ENCODE data around the gene HSBP1.

Gene HSBP1

GRCh38 chr16:83807710-83808572 is at the start of gene HSBP1:
Gene HSBP1 (plus strand): TSS chr16:83807978. CDS start chr16:83808077, 99 bp downstream.
- peak; percentile 81 for DNase-seq

GRCh38 chr16:83762141-83762991 is 45.4 kb upstream of the HSBP1 start:
- DNase-seq: no peak

- DNase-seq: no peak
Observed at GRCh38 chr16:83762992-83763358, 44.8 kb upstream of the HSBP1 start.

- DNase-seq: no peak
Observed at GRCh38 chr16:83768986-83769385, 38.8 kb upstream of the HSBP1 start.

- DNase-seq: no peak
Observed at GRCh38 chr16:83769397-83770008, 38.3 kb upstream of the HSBP1 start.

- no peak for DNase-seq
Observed at GRCh38 chr16:83771306-83771942, 36.4 kb upstream of the HSBP1 start.

- DNase-seq: no peak
Observed at GRCh38 chr16:83772806-83773205, 35.0 kb upstream of the HSBP1 start.

- DNase-seq: no peak
Observed at GRCh38 chr16:83774066-83774465, 33.7 kb upstream of the HSBP1 start.

- no peak for DNase-seq
Observed at GRCh38 chr16:83776944-83777343, 30.8 kb upstream of the HSBP1 start.

- no peak for DNase-seq
Observed at GRCh38 chr16:83779886-83780285, 27.9 kb upstream of the HSBP1 start.

- DNase-seq: no peak
Observed at GRCh38 chr16:83785455-83785854, 22.3 kb upstream of the HSBP1 start.

GRCh38 chr16:83789642-83790401 is 18.0 kb upstream of the HSBP1 start:
- DNase-seq: no peak

- DNase-seq: no peak
Observed at GRCh38 chr16:83791916-83792315, 15.9 kb upstream of the HSBP1 start.

- DNase-seq: no peak
Observed at GRCh38 chr16:83792391-83792790, 15.4 kb upstream of the HSBP1 start.

- DNase-seq: peak; percentile 53
Observed at GRCh38 chr16:83793179-83793578, 14.6 kb upstream of the HSBP1 start.

GRCh38 chr16:83794860-83795554 is 12.8 kb upstream of the HSBP1 start:
- no peak for DNase-seq

GRCh38 chr16:83797013-83797412 is 10.8 kb upstream of the HSBP1 start:
- DNase-seq: no peak

- DNase-seq: no peak
Observed at GRCh38 chr16:83799336-83799735, 8.4 kb upstream of the HSBP1 start.

GRCh38 chr16:83802135-83802534 is 5.6 kb upstream of the HSBP1 start:
- no peak for DNase-seq

GRCh38 chr16:83802554-83803205 is 5.1 kb upstream of the HSBP1 start:
- DNase-seq: no peak

- DNase-seq: no peak
Observed at GRCh38 chr16:83803811-83804210, 4.0 kb upstream of the HSBP1 start.

All from NCI-H510A (cell line).